Lower lobe of right lung (tissue), 2 donors: ENCODE measurements around the gene PTPRE. TPM values are rescaled to one million over a fixed set of nuclear protein-coding genes. Genes with fewer than 3 reads are reported as not detected.

Experiments
- ATAC-seq, 2 donors: fragments of 200-7000 bp; cut with Tn5 transposase; one replicate each; pipeline ENCODE4 v1.9.1; 2020 to 2022; ENCODE audit warnings: mild to moderate bottlenecking in 2 of 2, moderate library complexity in 2 of 2
- DNase-seq: peaks from one replicate; pipeline ENCODE4 v3.0.0-alpha.2; 2020
- H3K27ac ChIP-seq: fragments of 200-600 bp; one replicate; pipeline ENCODE4 v1.8.0; 2022
- H3K27me3 ChIP-seq: fragments of 200-600 bp; one replicate; pipeline ENCODE4 v1.8.0; 2022; ENCODE audit warnings: low read depth
- H3K36me3 ChIP-seq: fragments of 200-600 bp; one replicate; pipeline ENCODE4 v1.8.0; 2022; ENCODE audit warnings: mild to moderate bottlenecking
- H3K4me1 ChIP-seq: fragments of 200-600 bp; one replicate; pipeline ENCODE4 v1.8.0; 2022
- H3K4me3 ChIP-seq: fragments of 200-600 bp; one replicate; pipeline ENCODE4 v1.8.0; 2022; ENCODE audit warnings: mild to moderate bottlenecking
- H3K9me3 ChIP-seq: fragments of 200-600 bp; one replicate; pipeline ENCODE4 v1.8.0; 2022
- CTCF ChIP-seq: fragments of 200-600 bp; IDR thresholded peaks from one replicate; pipeline ENCODE4 v1.8.0; 2022; ENCODE audit warnings: antibody characterized with exemption, mild to moderate bottlenecking
- intact Hi-C: fragments of 100-400 bp; cut with DNase I; formaldehyde crosslinking; loops from one replicate; pipeline ENCODE4 v1.11.0; 2022
- total RNA-seq: library from RNA; stranded (reverse); fragmentation: NEBNext Ultra II Directional; extraction: Animal tissue kit (Norgen Biotek cat#: 25700); gene quantifications from one replicate; pipeline ENCODE4 v1.2.1, GENCODE V29; 2021
- donor health status: DM: no; HTN: yes; CAD: no; lungs with severe emphysema.

Gene PTPRE
- total RNA-seq, 1 donor from 2014 or later: 60.5 TPM

- Histone ChIP-seq H3K4me3 (no peak overlapping the region), H3K9me3 (no peaks in the 10 kb centered on the region), H3K36me3 (peaks cover 74% of the 10 kb centered on the region), H3K27ac (no peak overlapping the region), H3K4me1 (peaks cover 11% of the 10 kb centered on the region), H3K27me3 (no peaks in the 10 kb centered on the region)
- ATAC-seq (no peak), DNase-seq (no peak)
- no peak for TF ChIP-seq CTCF
- intact Hi-C loops: no loop called here
Observed at GRCh38 chr10:128056303-128057050, 149.6 kb downstream of the PTPRE start.

GRCh38 chr10:128058106-128058749 is 151.3 kb downstream of the PTPRE start:
- intact Hi-C loops: no loop called here
- TF ChIP-seq CTCF: no peak
- peaks cover 15% of the 10 kb centered on the region for H3K4me1 ChIP-seq
- H3K4me3 ChIP-seq: no peak overlapping the region
- H3K27me3 ChIP-seq: no peaks in the 10 kb centered on the region
- no peaks in the 10 kb centered on the region for H3K9me3 ChIP-seq
- no peak for DNase-seq
- peaks cover 71% of the 10 kb centered on the region for H3K36me3 ChIP-seq
- no peak for ATAC-seq
- no peak overlapping the region for H3K27ac ChIP-seq

GRCh38 chr10:128058750-128059134 is 151.8 kb downstream of the PTPRE start:
- H3K27ac ChIP-seq: no peak overlapping the region
- TF ChIP-seq CTCF: no peak
- ATAC-seq (no peak), DNase-seq (no peak)
- no peaks in the 10 kb centered on the region for H3K27me3 ChIP-seq
- peaks cover 75% of the 10 kb centered on the region for H3K36me3 ChIP-seq
- H3K4me1 ChIP-seq: peaks cover 20% of the 10 kb centered on the region
- no peaks in the 10 kb centered on the region for H3K9me3 ChIP-seq
- intact Hi-C loops: no loop called here
- H3K4me3 ChIP-seq: no peak overlapping the region

GRCh38 chr10:128059266-128059981 is 152.5 kb downstream of the PTPRE start:
- no peaks in the 10 kb centered on the region for H3K27me3 ChIP-seq
- TF ChIP-seq CTCF: no peak
- no peak for DNase-seq
- no peaks in the 10 kb centered on the region for H3K9me3 ChIP-seq
- intact Hi-C loops: no loop called here
- no peak for ATAC-seq
- H3K36me3 ChIP-seq: peaks cover 80% of the 10 kb centered on the region
- H3K27ac ChIP-seq: no peak overlapping the region
- peaks cover 27% of the 10 kb centered on the region for H3K4me1 ChIP-seq
- no peak overlapping the region for H3K4me3 ChIP-seq

- intact Hi-C loops: no loop called here
- Histone ChIP-seq H3K4me3 (no peak overlapping the region), H3K9me3 (no peaks in the 10 kb centered on the region), H3K27ac (no peak overlapping the region), H3K27me3 (no peaks in the 10 kb centered on the region), H3K36me3 (peaks cover 81% of the 10 kb centered on the region), H3K4me1 (peaks cover 28% of the 10 kb centered on the region)
- no peak for TF ChIP-seq CTCF
- DNase-seq (no peak), ATAC-seq (no peak)
Observed at GRCh38 chr10:128059982-128060293, 153.0 kb downstream of the PTPRE start.
